ENCODE data around the gene GBGT1.

GBGT1 gene

DNA sequence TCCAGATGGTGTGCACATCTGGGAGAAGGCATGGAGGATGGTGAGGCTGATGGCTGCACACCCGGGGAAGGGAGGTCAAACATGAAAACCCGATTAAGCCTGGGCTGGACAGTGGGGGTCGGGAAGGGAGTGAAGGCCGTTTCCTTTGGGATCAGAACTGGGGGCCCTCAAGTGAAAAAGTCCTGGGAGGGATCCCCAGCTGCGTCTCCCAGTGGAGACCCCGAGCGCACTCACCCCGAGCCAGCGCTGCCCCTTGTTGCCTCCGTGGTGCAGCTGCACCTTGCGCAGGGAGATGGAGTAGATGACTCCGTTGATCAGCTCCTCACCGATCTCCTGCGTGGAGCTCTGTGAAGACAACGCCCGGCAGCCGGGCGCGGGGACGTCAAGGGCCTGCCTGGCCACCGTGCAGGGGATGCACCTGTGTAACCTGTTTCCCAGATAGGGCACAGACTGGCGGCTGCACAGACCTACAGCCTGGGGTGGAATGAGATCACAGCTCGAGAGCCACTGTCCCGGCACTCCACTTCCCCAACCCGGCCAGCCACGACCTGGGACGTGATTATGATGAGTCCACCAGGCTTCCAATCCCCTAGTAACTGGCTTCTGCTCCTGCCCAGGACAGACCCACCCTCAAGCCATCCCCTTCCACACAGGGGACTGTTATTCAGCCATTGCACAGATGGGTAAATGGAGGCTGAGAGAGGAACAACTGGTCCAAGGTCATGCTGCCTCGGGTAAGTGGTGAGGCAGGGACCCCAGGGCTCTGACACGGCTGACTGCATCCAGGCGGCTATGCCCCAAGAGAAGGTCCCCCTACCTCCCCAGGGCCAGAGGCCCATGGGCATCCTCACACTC, 51.7 kb downstream of the GBGT1 start:
- DNase-seq: no peak

DNA sequence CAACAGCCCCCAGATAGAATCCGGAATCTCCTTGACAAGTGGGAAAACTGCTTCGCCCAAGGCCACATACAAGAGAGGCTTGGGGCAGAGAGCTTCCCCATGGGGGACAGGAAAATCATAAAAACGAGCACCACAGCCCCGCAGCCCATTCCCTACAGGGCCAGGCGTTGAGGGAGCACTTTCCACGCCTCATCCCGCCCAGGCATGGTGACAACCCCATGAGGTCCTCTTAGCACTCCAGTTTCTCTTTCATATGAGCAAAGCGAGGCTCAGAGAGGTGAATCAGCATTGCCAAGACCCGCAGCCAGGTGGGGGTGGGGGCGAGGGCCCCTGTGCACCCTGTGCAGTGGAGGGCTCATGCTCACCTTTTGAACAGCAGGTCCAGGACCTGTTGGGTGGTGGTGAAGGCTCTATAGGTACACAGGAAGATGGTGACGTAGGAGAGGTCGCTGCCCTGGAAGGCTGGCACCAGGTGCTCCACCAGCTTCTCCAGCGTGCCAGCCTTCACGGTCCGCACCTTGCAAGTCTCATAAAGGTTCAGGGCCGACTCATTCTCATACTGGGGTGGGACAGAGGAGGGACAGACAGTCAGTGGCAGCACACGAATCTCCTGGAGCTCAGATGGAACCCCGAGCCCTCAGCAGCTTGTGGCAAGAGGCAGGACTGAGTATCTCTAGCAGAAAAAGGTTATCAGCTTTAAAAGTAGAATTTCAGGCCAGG, 53.6 kb downstream of the GBGT1 start:
- no peak for DNase-seq

DNA sequence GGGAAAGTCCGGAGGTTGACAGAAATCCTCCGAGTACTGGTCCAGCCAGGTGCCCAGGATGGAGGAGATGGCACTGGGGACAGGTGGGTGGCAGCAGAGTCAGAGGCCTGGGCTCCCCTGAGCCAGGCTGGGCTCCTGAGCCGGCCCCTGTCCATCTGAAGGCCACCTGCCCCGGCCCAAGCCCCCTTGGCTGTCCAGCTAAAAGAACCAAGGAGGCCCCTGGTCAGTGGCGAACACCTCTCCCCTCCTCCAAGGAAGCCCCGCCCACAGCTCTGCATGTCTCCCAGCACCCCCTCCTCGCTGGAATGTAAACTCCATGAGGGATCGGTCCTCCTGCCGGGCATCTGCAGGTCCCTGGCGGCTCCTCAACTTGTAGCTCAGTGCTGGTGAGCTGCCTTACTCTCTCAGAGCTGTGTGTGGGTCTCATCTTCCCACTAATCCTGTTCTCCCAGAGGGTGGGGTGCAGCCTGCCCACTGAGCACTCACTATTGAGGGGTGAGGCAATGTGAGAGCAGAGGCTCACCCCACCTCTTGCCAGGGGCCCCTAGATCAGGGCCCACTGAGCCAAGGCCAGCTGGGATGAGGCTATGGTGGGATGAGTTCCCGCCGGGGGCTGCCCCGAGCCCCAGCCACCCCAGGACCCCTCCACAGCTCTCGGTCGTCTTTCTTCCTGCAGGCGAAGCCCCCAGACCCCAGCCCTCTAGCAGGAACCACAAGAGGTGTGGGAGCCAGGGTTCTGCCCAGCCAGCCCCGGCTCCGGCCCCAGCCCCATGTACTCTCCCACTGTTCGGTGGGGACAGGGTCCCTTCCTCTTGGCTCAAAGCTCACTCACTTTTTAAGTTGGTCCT, 54.7 kb downstream of the GBGT1 start:
- DNase-seq: no peak

GRCh38 chr9:133107961-133108793, 55.5 kb downstream of the GBGT1 start:
- no peak for DNase-seq

DNA sequence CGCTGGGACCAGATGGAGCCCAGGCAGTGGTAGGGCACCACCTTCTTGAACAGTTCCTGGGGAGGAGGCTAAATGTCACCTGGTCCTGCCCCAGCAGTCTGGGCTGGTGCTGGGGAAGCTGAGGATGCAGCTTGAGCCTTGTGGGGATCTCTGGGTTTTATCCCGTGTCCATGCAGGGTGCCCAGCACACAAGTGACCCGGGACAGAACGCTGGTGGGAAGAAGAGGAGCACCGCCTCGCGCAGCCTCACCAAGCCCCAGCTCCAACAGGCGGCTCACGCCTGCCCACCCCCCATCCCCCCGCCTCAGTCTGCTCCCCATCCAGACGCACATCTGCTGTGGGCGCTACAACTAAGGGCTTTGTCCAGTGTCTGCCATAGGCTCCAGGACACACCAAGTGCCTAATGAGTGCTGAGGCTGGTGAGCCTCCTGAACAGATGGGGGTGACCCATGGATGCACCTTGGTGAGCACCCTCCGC, 56.4 kb downstream of the GBGT1 start:
- no peak for DNase-seq

GRCh38 chr9:133106511-133107244, 57.0 kb downstream of the GBGT1 start:
- DNase-seq: no peak

DNA sequence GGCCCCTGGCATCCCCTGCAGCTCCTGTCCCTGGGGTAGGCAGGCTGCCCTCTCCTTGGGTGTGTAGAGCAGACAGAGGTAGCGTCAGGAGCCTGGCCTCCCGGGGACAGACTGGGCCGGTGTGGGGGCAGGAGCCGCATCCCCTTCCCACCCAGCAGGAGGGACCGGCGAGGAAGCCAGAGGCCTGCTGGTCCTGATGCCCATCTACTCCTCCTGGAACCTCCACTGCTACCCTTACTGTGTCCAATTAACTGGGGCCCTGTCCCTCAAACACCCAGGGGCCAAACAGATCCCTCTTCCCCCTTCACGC, 58.3 kb downstream of the GBGT1 start:
- DNase-seq: no peak

GRCh38 chr9:133104718-133105460, 58.8 kb downstream of the GBGT1 start:
- no peak for DNase-seq

DNA sequence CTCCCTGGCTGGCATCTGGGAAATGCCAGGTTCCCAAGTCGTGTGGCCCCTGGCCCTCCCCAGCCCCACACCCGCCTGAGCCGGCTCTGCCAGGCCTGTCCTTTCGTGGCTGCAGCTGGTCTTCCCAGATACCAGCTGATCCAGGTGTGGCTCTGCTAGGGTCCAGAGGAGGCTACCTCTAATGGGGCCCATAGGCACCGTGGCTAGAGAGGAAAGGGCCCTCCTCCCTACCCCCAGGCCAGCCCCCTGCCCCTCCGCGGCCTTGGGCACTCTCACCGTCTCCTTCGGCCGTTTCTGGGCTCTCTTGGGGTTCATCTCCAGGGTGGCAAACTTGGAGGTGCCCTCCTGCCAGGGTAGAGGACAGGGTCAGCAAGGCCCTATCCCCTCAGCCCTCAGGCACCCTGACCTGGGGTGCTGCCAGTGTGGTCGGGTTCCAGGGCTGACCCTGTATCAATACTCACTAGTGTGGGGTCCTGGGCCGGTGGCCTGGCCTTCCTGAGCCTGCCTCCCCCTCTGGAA, 59.7 kb downstream of the GBGT1 start:
- no peak for DNase-seq

DNA sequence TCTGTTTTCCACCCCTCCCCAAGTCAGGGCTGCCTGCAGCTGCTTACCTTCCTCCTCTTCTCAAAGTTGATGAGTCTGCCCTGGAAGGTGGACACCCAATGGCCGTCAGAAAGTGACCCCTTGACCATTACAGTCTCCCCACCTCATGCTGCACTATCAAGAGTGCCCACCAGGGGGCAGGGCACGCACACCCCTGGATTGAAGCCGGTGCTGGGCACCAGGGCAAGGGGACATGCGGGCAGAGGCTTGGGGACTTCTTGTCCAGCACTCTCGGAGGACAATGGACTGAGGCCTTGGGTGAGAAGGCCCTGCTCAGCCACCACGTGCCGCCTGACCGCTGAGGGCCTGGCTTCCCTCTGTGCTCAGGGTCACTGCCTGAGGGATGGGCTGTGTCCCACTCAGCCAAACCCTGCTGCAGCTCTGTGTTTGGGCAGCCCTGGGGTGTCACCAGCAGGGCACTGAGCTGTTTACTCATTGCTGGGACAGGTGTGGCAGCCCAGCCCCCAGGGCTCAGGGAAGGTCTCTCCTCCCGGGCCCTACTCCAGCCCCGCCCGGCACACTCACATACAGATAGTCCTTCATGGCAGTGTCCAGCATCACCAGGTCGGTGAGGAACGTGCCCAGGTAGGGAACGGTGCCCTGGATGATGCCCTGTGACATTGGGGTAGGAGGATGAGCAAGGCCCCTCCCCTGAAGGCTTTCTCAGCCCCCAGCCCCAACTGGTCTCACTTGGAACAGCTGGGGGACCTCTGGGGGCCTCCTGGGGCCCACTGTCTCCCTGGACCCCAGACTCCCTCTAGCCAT, 60.3 kb downstream of the GBGT1 start:
- DNase-seq: peak; percentile 56
